Measurements from ENCODE around the gene TMED6.

DNA sequence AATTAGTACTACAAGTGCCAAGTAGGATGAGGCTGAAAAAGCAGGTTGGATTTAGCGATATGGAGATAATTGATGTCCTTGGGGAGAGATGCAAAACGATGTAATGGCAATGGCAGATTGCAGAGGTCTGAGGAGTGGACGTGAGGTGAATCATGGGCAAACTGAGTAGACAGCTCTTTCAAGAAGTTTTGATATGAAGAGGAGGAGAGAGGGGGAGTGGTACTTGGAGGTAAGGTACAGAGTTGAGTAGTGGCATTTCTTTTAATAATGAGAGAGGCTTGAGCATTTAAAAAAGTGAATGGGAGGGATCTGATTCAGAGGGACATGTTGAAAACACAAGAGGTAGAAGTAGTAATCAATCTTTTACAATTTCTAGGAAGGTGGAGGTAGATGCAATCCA is 58.2 kb downstream of the TMED6 start:
- TF ChIP-seq, protein P1, sequence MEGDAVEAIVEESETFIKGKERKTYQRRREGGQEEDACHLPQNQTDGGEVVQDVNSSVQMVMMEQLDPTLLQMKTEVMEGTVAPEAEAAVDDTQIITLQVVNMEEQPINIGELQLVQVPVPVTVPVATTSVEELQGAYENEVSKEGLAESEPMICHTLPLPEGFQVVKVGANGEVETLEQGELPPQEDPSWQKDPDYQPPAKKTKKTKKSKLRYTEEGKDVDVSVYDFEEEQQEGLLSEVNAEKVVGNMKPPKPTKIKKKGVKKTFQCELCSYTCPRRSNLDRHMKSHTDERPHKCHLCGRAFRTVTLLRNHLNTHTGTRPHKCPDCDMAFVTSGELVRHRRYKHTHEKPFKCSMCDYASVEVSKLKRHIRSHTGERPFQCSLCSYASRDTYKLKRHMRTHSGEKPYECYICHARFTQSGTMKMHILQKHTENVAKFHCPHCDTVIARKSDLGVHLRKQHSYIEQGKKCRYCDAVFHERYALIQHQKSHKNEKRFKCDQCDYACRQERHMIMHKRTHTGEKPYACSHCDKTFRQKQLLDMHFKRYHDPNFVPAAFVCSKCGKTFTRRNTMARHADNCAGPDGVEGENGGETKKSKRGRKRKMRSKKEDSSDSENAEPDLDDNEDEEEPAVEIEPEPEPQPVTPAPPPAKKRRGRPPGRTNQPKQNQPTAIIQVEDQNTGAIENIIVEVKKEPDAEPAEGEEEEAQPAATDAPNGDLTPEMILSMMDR (conservative IDR thresholded peaks at IDR 0.05 in 1 of 2, IDR thresholded peaks at IDR 0.05 in 1 of 2; ENCODE audit: extremely low read depth in 1 of 2, insufficient read depth in 1 of 2, low read depth in 1 of 2, low read length in 2 of 2) = no peak
- TF ChIP-seq EZH2 (IDR thresholded peaks at IDR 0.05; ENCODE audit: borderline replicate concordance, low read length) = no peak

Measured in mammary epithelial cell (primary cell).